Pancreas (tissue), 10 donors: ENCODE measurements around the gene LDLRAP1. TPM values are rescaled to one million over a fixed set of nuclear protein-coding genes. Genes with fewer than 3 reads are reported as not detected.

Experiments
- ATAC-seq, 4 donors: fragments of 200-7000 bp; cut with Tn5 transposase; one replicate each; pipeline versions ENCODE4 v1.8.0 to v1.9.1; 2020; ENCODE audit warnings: mild to moderate bottlenecking in 4 of 4, moderate library complexity in 4 of 4
- DNase-seq, 6 donors: peaks; one replicate each; pipeline ENCODE4 v3.0.0-alpha.2; 2020
- FAIRE-seq: peaks from 2 replicates; lab custom pipeline; 2012; peaks lifted over from hg19 to GRCh38; lab: Jason Lieb, UNC
- H3K27ac ChIP-seq, 4 donors: fragments of 200-600 bp; sonication (generic); 1 replicate in 3 of 4; 2 replicates in 1 of 4; pipeline versions ENCODE4 v1.5.0 to v1.8.0; 2020
- H3K27me3 ChIP-seq, 4 donors: fragments of 200-600 bp; one replicate each; pipeline ENCODE4 v1.8.0; 2021
- H3K36me3 ChIP-seq, 3 donors: fragments of 200-600 bp; sonication (generic) in 1 of 3; one replicate each; pipeline versions ENCODE4 v1.5.0 to v1.8.0; 2020 to 2021
- H3K4me1 ChIP-seq, 3 donors: fragments of 200-600 bp; one replicate each; pipeline ENCODE4 v1.8.0; 2021
- H3K4me3 ChIP-seq, 4 donors: fragments of 200-600 bp; sonication (generic) in 2 of 4; one replicate each; pipeline versions ENCODE4 v1.5.0 to v1.8.0; 2020 to 2021
- H3K9me3 ChIP-seq, 4 donors: fragments of 200-600 bp; one replicate each; pipeline ENCODE4 v1.8.0; 2021
- WGBS, 2 donors: extraction: QIAGEN DNeasy Blood & Tissue Kit; methylation state at CpG; one replicate each; pipeline ENCODE4 v1.1.7; 2013; 5-methylcytosine and 5-hydroxymethylcytosine counted together
- intact Hi-C, 3 donors: fragments of 100-400 bp; cut with DNase I; formaldehyde crosslinking; loops; one replicate each; pipeline versions ENCODE4 v1.11.1 to v1.14.2; 2022
- polyA plus RNA-seq, 2 donors: library from polyadenylated mRNA; stranded (reverse); fragments of 200-250 nt; gene quantifications; one replicate each; pipeline ENCODE4 v1.2.3, GENCODE V29; 2013
- total RNA-seq, 6 donors: library from RNA; stranded (reverse); fragmentation: NEBNext Ultra II Directional in 4 of 6; extraction: Animal tissue kit (Norgen Biotek cat#: 25700) in 4 of 6; gene quantifications; one replicate each; pipeline versions ENCODE4 v1.2.1 to v1.2.4, GENCODE V29; 2021 to 2023
- TF ChIP-seq, protein P1 (sequence below), 4 donors: fragments of 200-600 bp; sonication (generic) in 3 of 4; IDR thresholded peaks; one replicate each; pipeline versions ENCODE4 v1.5.0 to v1.8.0; 2021; ENCODE audit warnings: antibody characterized with exemption in 4 of 4
- donor health status: healthy with polysubstance abuse.
- donor health status: DM: no; HTN: no; CAD: no; lungs with moderate emphysema.
- donor health status: DM: no; HTN: no; CAD: no.
- donor health status: control.
- donor health status: control.
- donor health status: Bipolar disorder and iron deficiency.
- donor health status: DM: yes; HTN: yes; CAD: no.
- donor health status: DM: no; HTN: no; CAD: no.
- donor health status: DM: no; HTN: no; CAD: no.
- donor health status: DM: yes; HTN: yes; CAD: no.

Gene LDLRAP1
- total and polyA plus RNA-seq, 8 donors: 21.0 to 71.9 (median 23.7) TPM

DNA sequence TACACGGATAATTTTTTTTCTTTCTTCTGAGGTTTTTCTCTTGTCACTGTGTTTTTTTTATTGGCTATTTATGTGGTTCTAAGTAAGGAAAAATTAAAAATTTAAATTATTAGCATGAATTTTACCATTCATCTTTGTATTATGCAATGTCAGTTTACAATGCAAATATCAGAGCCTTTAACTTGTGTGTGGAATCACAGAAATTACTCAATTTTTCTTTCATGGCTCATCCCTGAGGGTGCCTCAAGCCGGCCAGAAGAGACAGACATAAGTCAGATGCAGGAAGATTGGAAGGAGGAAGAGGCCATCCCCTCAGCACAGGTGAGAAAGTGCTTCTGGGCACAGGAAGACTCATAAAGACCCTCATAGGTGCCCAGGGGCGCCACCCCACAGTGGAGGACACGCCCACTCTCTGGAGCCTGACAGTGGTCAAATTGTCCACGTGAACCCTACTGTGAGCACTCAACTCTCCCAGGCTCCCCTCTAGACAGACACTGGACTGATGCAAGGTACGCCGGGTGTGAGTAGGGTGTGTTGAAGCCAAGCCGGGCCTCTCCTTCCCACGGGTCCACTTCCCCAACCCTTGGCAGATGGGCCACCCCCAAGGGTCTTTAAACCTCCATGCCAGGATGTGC, 9.5 kb upstream of the LDLRAP1 start:
- ATAC-seq (no peak), DNase-seq (no peak), FAIRE-seq (no peak)
- no peaks in the 10 kb centered on the region for H3K4me1 ChIP-seq
- no peak overlapping the region for H3K4me3 ChIP-seq
- no peak overlapping the region for H3K27ac ChIP-seq
- no peaks in the 10 kb centered on the region for H3K36me3 ChIP-seq
- no peaks in the 10 kb centered on the region for H3K9me3 ChIP-seq
- TF ChIP-seq, protein P1, sequence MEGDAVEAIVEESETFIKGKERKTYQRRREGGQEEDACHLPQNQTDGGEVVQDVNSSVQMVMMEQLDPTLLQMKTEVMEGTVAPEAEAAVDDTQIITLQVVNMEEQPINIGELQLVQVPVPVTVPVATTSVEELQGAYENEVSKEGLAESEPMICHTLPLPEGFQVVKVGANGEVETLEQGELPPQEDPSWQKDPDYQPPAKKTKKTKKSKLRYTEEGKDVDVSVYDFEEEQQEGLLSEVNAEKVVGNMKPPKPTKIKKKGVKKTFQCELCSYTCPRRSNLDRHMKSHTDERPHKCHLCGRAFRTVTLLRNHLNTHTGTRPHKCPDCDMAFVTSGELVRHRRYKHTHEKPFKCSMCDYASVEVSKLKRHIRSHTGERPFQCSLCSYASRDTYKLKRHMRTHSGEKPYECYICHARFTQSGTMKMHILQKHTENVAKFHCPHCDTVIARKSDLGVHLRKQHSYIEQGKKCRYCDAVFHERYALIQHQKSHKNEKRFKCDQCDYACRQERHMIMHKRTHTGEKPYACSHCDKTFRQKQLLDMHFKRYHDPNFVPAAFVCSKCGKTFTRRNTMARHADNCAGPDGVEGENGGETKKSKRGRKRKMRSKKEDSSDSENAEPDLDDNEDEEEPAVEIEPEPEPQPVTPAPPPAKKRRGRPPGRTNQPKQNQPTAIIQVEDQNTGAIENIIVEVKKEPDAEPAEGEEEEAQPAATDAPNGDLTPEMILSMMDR (IDR thresholded peaks at IDR 0.05): no peak
- intact Hi-C loops: no loop called here
- no peaks in the 10 kb centered on the region for H3K27me3 ChIP-seq
- 79 to 84% methylated on average over 9 of the region's 9 CpGs for WGBS, 2 donors

DNA sequence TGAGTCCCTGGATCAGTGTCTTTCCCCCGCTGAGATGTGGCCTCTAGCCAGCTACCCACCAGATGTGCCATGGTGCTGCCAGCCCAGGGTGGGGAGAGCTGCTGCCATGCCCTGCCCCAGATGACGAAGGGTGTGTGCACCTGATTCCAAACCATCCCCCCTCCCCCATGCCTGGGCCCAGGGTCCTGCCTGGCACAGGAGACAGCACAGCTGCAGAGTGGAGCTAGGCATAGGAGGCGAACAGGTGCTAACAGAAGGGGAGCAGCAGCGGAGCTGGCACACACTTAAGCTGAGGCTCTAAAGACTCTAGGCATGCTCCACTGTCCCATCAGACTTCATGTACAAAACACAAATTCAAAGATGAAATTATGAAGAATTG, 9.0 kb upstream of the LDLRAP1 start:
- no peak overlapping the region for H3K4me3 ChIP-seq
- WGBS, 2 donors: 96% methylated on average over 4 of the region's 4 CpGs
- H3K27ac ChIP-seq: no peak overlapping the region
- no peaks in the 10 kb centered on the region for H3K36me3 ChIP-seq
- no peaks in the 10 kb centered on the region for H3K27me3 ChIP-seq
- no peak for DNase-seq
- FAIRE-seq: no peak
- TF ChIP-seq, protein P1 (IDR thresholded peaks at IDR 0.05): no peak
- no peaks in the 10 kb centered on the region for H3K4me1 ChIP-seq
- H3K9me3 ChIP-seq: no peaks in the 10 kb centered on the region
- intact Hi-C loops: no loop called here
- ATAC-seq: no peak

DNA sequence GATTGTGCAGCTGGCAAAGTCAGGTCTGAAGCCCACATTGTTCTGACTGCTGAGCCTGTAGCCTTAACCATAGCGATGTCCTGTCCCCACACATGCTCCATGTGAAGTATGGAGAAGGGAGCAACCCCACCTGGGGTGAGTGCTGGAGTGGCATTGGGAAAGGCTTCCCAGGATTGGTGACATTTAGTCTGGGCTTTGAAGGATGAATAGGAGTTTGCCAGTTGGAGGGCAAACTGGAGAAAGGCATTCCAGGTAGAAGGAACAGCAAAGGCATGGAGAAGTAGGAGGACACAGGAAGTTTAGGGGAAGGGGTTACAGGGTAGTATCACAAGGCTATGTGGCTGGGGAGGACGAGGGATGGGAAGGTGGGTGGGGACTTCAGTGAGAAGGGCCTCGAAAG, 7.3 kb upstream of the LDLRAP1 start:
- peaks cover 0 to 4% (median 0%) of the 10 kb centered on the region in 3 donors for H3K4me1 ChIP-seq
- H3K4me3 ChIP-seq: no peak overlapping the region
- H3K27ac ChIP-seq: no peak overlapping the region
- TF ChIP-seq, protein P1 (IDR thresholded peaks at IDR 0.05): no peak
- no peak for DNase-seq
- H3K27me3 ChIP-seq: no peaks in the 10 kb centered on the region
- no peaks in the 10 kb centered on the region for H3K36me3 ChIP-seq
- ATAC-seq: no peak
- intact Hi-C loops: no loop called here
- WGBS, 2 donors: 82 to 85% methylated on average over 3 of the region's 3 CpGs
- H3K9me3 ChIP-seq: no peaks in the 10 kb centered on the region
- FAIRE-seq: no peak

DNA sequence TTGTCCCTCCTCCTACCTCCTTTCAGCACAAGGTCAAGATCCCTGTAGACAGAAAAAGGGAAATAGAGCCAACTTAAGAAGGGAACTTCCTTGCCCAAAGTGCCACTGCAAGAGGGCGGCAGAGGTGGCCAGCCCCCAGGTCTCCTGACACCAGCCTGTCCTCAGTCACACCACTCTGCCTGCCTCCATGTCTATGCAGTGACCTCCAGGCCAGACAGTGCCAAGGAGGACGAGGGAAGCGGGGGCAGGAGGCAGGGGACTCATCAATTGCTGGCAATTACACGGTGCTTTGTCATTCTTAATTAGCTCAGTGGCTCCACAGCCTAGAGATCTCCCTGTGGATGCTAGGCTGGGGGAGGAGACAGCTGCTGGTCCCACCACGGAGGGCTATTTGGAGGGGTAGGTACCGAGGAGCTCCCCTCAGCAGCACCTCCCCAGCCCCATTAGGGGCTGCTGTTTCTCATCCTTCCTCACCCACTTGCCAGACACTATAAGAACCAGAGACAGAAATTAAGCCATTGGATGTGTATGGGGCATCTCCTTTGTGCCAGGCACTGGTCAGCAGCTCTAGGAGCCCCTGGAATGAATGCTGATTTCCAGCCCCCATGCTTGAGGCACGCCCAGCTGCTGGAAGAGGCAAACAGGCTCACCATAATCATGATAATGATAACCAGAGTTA, 6.1 kb upstream of the LDLRAP1 start:
- WGBS, 2 donors: 70 to 74% methylated on average over 7 of the region's 7 CpGs
- intact Hi-C loops: no loop called here
- no peak for DNase-seq
- ATAC-seq: no peak
- Histone ChIP-seq H3K27me3 (no peaks in the 10 kb centered on the region), H3K4me3 (no peak overlapping the region), H3K9me3 (no peaks in the 10 kb centered on the region), H3K4me1 (peaks cover 0 to 11% (median 0%) of the 10 kb centered on the region in 3 donors), H3K36me3 (no peaks in the 10 kb centered on the region), H3K27ac (no peak overlapping the region)
- FAIRE-seq: no peak
- TF ChIP-seq, protein P1 (IDR thresholded peaks at IDR 0.05): no peak

DNA sequence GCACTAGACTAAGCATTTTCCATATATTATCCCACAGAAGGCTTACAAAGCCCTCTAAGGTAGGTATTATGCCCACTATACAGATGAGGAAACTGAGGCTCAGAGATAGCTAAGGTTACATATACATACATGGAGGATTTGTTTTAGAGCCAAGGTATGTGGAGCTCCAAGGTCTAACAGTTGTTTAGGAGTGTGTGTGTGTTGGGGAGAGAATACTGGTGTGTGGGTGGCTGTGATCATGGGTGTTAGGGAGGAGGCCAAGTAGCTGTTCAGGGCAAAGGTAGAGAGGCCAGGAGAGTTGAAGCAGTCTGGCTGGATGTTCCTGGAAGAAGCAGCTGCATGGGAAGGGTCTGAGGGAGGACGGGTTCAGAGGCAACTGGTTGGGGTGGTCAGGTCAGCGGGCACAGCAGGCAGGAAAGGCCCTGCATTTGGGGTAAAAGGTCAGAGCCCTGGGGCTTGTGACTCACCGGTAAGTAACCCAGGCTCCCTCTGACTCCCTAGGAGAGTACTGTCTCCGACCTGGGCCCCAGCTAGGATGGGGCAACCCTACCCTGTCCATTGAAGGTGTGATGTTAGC, 5.1 kb upstream of the LDLRAP1 start:
- H3K27me3 ChIP-seq: no peaks in the 10 kb centered on the region
- no peak for FAIRE-seq
- intact Hi-C loops: no loop called here
- no peak for ATAC-seq
- H3K4me3 ChIP-seq: no peak overlapping the region
- DNase-seq: no peak
- no peak overlapping the region for H3K27ac ChIP-seq
- TF ChIP-seq, protein P1 (IDR thresholded peaks at IDR 0.05): no peak
- 81 to 83% methylated on average over 4 of the region's 4 CpGs for WGBS, 2 donors
- H3K9me3 ChIP-seq: no peaks in the 10 kb centered on the region
- no peaks in the 10 kb centered on the region for H3K36me3 ChIP-seq
- H3K4me1 ChIP-seq: peaks cover 0 to 11% (median 0%) of the 10 kb centered on the region in 3 donors
